HG02970 (cell line): ENCODE data around the gene TEX101.
"Not testable (repeated sequence)": the region's sequence is repeated elsewhere in the genome, so short reads cannot be mapped to it uniquely, and the experiment has no call there.

Source experiments
- ATAC-seq: cut with Tn5 transposase; IDR thresholded peaks from one replicate; pipeline ENCODE4 v1.9.1; 2021; ENCODE audit warnings: mild to moderate bottlenecking, moderate library complexity, moderate number of reproducible peaks; ENCODE audit not compliant: unreplicated experiment, low FRiP score

Gene TEX101

GRCh38 chr19:43416951-43417623 is 2.4 kb downstream of the TEX101 start:
- no peak for ATAC-seq

- ATAC-seq, result no peak
Measured at GRCh38 chr19:43420954-43421353, 6.3 kb downstream of the TEX101 start.

GRCh38 chr19:43422000-43422688 is 7.5 kb downstream of the TEX101 start:
- no peak for ATAC-seq

GRCh38 chr19:43422689-43423066 is 8.0 kb downstream of the TEX101 start:
- ATAC-seq, result no peak

- no peak for ATAC-seq
Measured at GRCh38 chr19:43423779-43424178, 9.1 kb downstream of the TEX101 start.

GRCh38 chr19:43425567-43426392 is 11.1 kb downstream of the TEX101 start:
- no peak for ATAC-seq

GRCh38 chr19:43429395-43429794 is 14.7 kb downstream of the TEX101 start:
- no peak for ATAC-seq

- no peak for ATAC-seq
Measured at GRCh38 chr19:43430142-43430710, 15.5 kb downstream of the TEX101 start.

GRCh38 chr19:43430976-43431375 is 16.3 kb downstream of the TEX101 start:
- ATAC-seq, result no peak

GRCh38 chr19:43433358-43433673 is 18.6 kb downstream of the TEX101 start:
- ATAC-seq, result no peak

- no peak for ATAC-seq
Measured at GRCh38 chr19:43433689-43434088, 19.0 kb downstream of the TEX101 start.

GRCh38 chr19:43435775-43436174 is 21.1 kb downstream of the TEX101 start:
- ATAC-seq, result no peak

GRCh38 chr19:43437284-43437683 is 22.6 kb downstream of the TEX101 start:
- ATAC-seq, result not testable (repeated sequence)

GRCh38 chr19:43437712-43438111 is 23.0 kb downstream of the TEX101 start:
- no peak for ATAC-seq

- ATAC-seq, result no peak
Measured at GRCh38 chr19:43438291-43439031, 23.8 kb downstream of the TEX101 start.

- no peak for ATAC-seq
Measured at GRCh38 chr19:43439032-43439708, 24.5 kb downstream of the TEX101 start.

- no peak for ATAC-seq
Measured at GRCh38 chr19:43439709-43440063, 25.0 kb downstream of the TEX101 start.

- ATAC-seq, result no peak
Measured at GRCh38 chr19:43441716-43442115, 27.0 kb downstream of the TEX101 start.

GRCh38 chr19:43444091-43444490 is 29.4 kb downstream of the TEX101 start:
- not testable (repeated sequence) for ATAC-seq
